HEK293 (cell line): Measurements from ENCODE around the gene MON2.

ENCODE experiments used
- CTCF ChIA-PET: fragments of 350-600 bp; formaldehyde crosslinking; extraction: SDS; loops from one replicate; lab custom pipeline; 2021; ENCODE audit warnings: antibody characterized with exemption; lab: Yijun Ruan, JAX
- POLR2A ChIA-PET: fragments of 300-600 bp; formaldehyde crosslinking; extraction: SDS; loops from one replicate; lab custom pipeline; 2020; ENCODE audit warnings: antibody characterized with exemption, inconsistent platforms; lab: Yijun Ruan, JAX
- H3K27ac ChIP-seq: fragments of 200-500 bp; sonication (Bioruptor generic); 2 replicates; pipeline ENCODE4 v1.5.1; 2014; ENCODE audit warnings: low read depth, low read length, control low read depth, inconsistent platforms; ENCODE audit errors: extremely low read depth
- H3K36me3 ChIP-seq, 2 experiments: fragments of 200-500 bp in 1 of 2; sonication (Bioruptor generic) in 1 of 2; 1 replicate in 1 of 2; 2 replicates in 1 of 2; pipeline ENCODE4 v1.5.1; 2014 to 2017; ENCODE audit warnings: inconsistent platforms in 2 of 2, low read length in 2 of 2; ENCODE audit not compliant: control insufficient read depth in 2 of 2, insufficient read depth in 1 of 2
- H3K4me1 ChIP-seq: fragments of 200-500 bp; sonication (Bioruptor generic); 2 replicates; pipeline ENCODE4 v1.5.1; 2014; ENCODE audit warnings: mild to moderate bottlenecking, low read length, inconsistent platforms; ENCODE audit not compliant: control insufficient read depth, insufficient read depth
- H3K4me3 ChIP-seq: 2 replicates; pipeline ENCODE4 v1.5.1; 2011; ENCODE audit warnings: low read depth, mild to moderate bottlenecking, control low read depth, low read length, moderate library complexity
- H3K9me3 ChIP-seq: fragments of 200-500 bp; sonication (Bioruptor generic); 2 replicates; pipeline ENCODE4 v1.5.1; 2014; ENCODE audit warnings: low read depth, low read length, inconsistent platforms; ENCODE audit not compliant: control insufficient read depth, insufficient read depth
- BCL11A ChIP-seq: fragments of 450-650 bp; formaldehyde crosslinking; IDR thresholded peaks from 2 replicates; pipeline ENCODE4 v1.5.1; 2016; ENCODE audit warnings: low read depth, missing biosample characterization, missing genetic modification characterization
- BCL11B ChIP-seq: fragments of 450-650 bp; formaldehyde crosslinking; IDR thresholded peaks from 2 replicates; pipeline ENCODE4 v1.5.1; 2016; ENCODE audit warnings: low read depth, missing biosample characterization, missing genetic modification characterization
- FEZF1 ChIP-seq: fragments of 450-650 bp; formaldehyde crosslinking; IDR thresholded peaks from 2 replicates; pipeline ENCODE4 v1.5.1; 2016; ENCODE audit warnings: missing biosample characterization, missing genetic modification characterization
- HOXA7 ChIP-seq: sonication (generic); formaldehyde crosslinking; IDR thresholded peaks from 2 replicates; pipeline ENCODE4 v1.8.1; 2022; ENCODE audit warnings: missing genetic modification reagents, borderline replicate concordance
- HOXD13 ChIP-seq: sonication (generic); formaldehyde crosslinking; IDR thresholded peaks from 2 replicates; pipeline ENCODE4 v1.8.0; 2022; ENCODE audit warnings: missing genetic modification reagents, borderline replicate concordance
- INSM2 ChIP-seq: fragments of 450-650 bp; formaldehyde crosslinking; IDR thresholded peaks from 2 replicates; pipeline ENCODE4 v1.5.1; 2016; ENCODE audit warnings: missing biosample characterization, missing genetic modification characterization
- OSR2 ChIP-seq: fragments of 450-650 bp; formaldehyde crosslinking; IDR thresholded peaks from 2 replicates; pipeline ENCODE4 v1.5.1; 2016; ENCODE audit warnings: missing biosample characterization, missing genetic modification characterization
- PBX3 ChIP-seq: sonication (generic); formaldehyde crosslinking; IDR thresholded peaks from 2 replicates; pipeline ENCODE4 v1.8.1; 2022; ENCODE audit warnings: mild to moderate bottlenecking, moderate library complexity, missing genetic modification reagents
- SETDB1 ChIP-seq: IDR thresholded peaks from one replicate; pipeline ENCODE4 v1.6.1; 2017; ENCODE audit warnings: mild to moderate bottlenecking, low read length, moderate library complexity, mixed read lengths; ENCODE audit not compliant: insufficient read length
- TSHZ1 ChIP-seq: fragments of 450-650 bp; formaldehyde crosslinking; IDR thresholded peaks from 2 replicates; pipeline ENCODE4 v1.5.1; 2016; ENCODE audit warnings: missing biosample characterization, missing genetic modification characterization, borderline replicate concordance
- ZBTB21 ChIP-seq: fragments of 450-650 bp; formaldehyde crosslinking; IDR thresholded peaks from 2 replicates; pipeline ENCODE4 v1.5.1; 2017; ENCODE audit warnings: missing biosample characterization, missing genetic modification characterization
- ZBTB6 ChIP-seq: fragments of 450-650 bp; formaldehyde crosslinking; IDR thresholded peaks from 2 replicates; pipeline ENCODE4 v1.5.1; 2017; ENCODE audit warnings: missing biosample characterization, missing genetic modification characterization
- ZFHX2 ChIP-seq: fragments of 450-650 bp; formaldehyde crosslinking; conservative IDR thresholded peaks from 2 replicates; pipeline ENCODE4 v1.5.1; 2016; ENCODE audit warnings: missing biosample characterization, missing genetic modification characterization
- ZIC2 ChIP-seq: fragments of 450-650 bp; formaldehyde crosslinking; IDR thresholded peaks from 2 replicates; pipeline ENCODE4 v1.5.1; 2016; ENCODE audit warnings: missing biosample characterization, missing genetic modification characterization
- ZNF132 ChIP-seq: fragments of 450-650 bp; formaldehyde crosslinking; IDR thresholded peaks from 2 replicates; pipeline ENCODE4 v1.5.1; 2017; ENCODE audit warnings: missing biosample characterization, missing genetic modification characterization, borderline replicate concordance
- ZNF24 ChIP-seq: fragments of 450-650 bp; formaldehyde crosslinking; IDR thresholded peaks from 2 replicates; pipeline ENCODE4 v1.5.1; 2016; ENCODE audit warnings: missing biosample characterization, missing genetic modification characterization
- ZNF292 ChIP-seq: fragments of 450-650 bp; formaldehyde crosslinking; IDR thresholded peaks from 2 replicates; pipeline ENCODE4 v1.5.1; 2016; ENCODE audit warnings: low read depth, missing biosample characterization, missing genetic modification characterization, borderline replicate concordance
- ZNF341 ChIP-seq: fragments of 450-650 bp; formaldehyde crosslinking; IDR thresholded peaks from 2 replicates; pipeline ENCODE4; 2016; ENCODE audit warnings: low read depth, missing biosample characterization, missing genetic modification characterization
- ZNF366 ChIP-seq: fragments of 450-650 bp; formaldehyde crosslinking; conservative IDR thresholded peaks from 2 replicates; pipeline ENCODE4 v1.5.1; 2016; ENCODE audit warnings: missing biosample characterization, missing genetic modification characterization
- ZNF404 ChIP-seq: fragments of 450-650 bp; formaldehyde crosslinking; IDR thresholded peaks from 2 replicates; pipeline ENCODE4 v1.5.1; 2017; ENCODE audit warnings: missing biosample characterization, missing genetic modification characterization
- ZNF416 ChIP-seq: fragments of 450-650 bp; formaldehyde crosslinking; IDR thresholded peaks from 2 replicates; pipeline ENCODE4 v1.5.1; 2016; ENCODE audit warnings: missing biosample characterization, missing genetic modification characterization
- ZNF501 ChIP-seq: fragments of 450-650 bp; formaldehyde crosslinking; IDR thresholded peaks from 2 replicates; pipeline ENCODE4 v1.5.1; 2016; ENCODE audit warnings: missing biosample characterization, missing genetic modification characterization
- ZNF544 ChIP-seq: fragments of 450-650 bp; formaldehyde crosslinking; IDR thresholded peaks from 2 replicates; pipeline ENCODE4 v1.5.0; 2017; ENCODE audit warnings: missing biosample characterization, missing genetic modification characterization
- ZNF558 ChIP-seq: fragments of 450-650 bp; formaldehyde crosslinking; IDR thresholded peaks from 2 replicates; pipeline ENCODE4 v1.5.1; 2016; ENCODE audit warnings: missing biosample characterization, missing genetic modification characterization
- ZNF580 ChIP-seq: fragments of 450-650 bp; formaldehyde crosslinking; IDR thresholded peaks from 2 replicates; pipeline ENCODE4 v1.5.1; 2016; ENCODE audit warnings: missing biosample characterization, missing genetic modification characterization
- ZNF654 ChIP-seq: fragments of 450-650 bp; formaldehyde crosslinking; IDR thresholded peaks from 2 replicates; pipeline ENCODE4 v1.5.1; 2016; ENCODE audit warnings: low read depth, missing biosample characterization, missing genetic modification characterization
- ZNF670 ChIP-seq: fragments of 450-650 bp; formaldehyde crosslinking; IDR thresholded peaks from 2 replicates; pipeline ENCODE4 v1.5.1; 2016; ENCODE audit warnings: missing biosample characterization, missing genetic modification characterization, low read depth
- ZNF692 ChIP-seq: fragments of 450-650 bp; formaldehyde crosslinking; IDR thresholded peaks from 2 replicates; pipeline ENCODE4 v1.5.1; 2016; ENCODE audit warnings: missing biosample characterization, missing genetic modification characterization
- ZSCAN23 ChIP-seq: fragments of 450-650 bp; formaldehyde crosslinking; IDR thresholded peaks from 2 replicates; pipeline ENCODE4 v1.5.1; 2016; ENCODE audit warnings: missing biosample characterization, missing genetic modification characterization
- ZXDB ChIP-seq: fragments of 450-650 bp; formaldehyde crosslinking; IDR thresholded peaks from 2 replicates; pipeline ENCODE4 v1.5.1; 2016; ENCODE audit warnings: missing biosample characterization, missing genetic modification characterization

MON2 gene

GRCh38 chr12:62426089-62426488, 40.5 kb upstream of the MON2 start:
- H3K4me3 ChIP-seq: no peak overlapping the region
- H3K27ac ChIP-seq: no peak overlapping the region
- no peaks in the 10 kb centered on the region for H3K4me1 ChIP-seq
- ChIA-PET POLR2A (no interaction called here), CTCF (interaction anchor here (1.9 kb wide), 1 partner anchor 11 kb away, joined by 18 read pairs; no protein-coding TSS in a partner anchor)
- no peaks in the 10 kb centered on the region for H3K36me3 ChIP-seq
- no peaks in the 10 kb centered on the region for H3K9me3 ChIP-seq
- 0 out of 2 replicates have a peak, but pooled peaks have one; percentile 25 for TF ChIP-seq ZNF692
- TF ChIP-seq HOXD13 (CRISPR knock-in tag): no peak
- TF ChIP-seq BCL11B (tag by site-specific recombination): no peak
- TF ChIP-seq ZIC2: no peak
- no peak for TF ChIP-seq ZFHX2 (tag by site-specific recombination)
- no peak for TF ChIP-seq ZNF292
- no peak for TF ChIP-seq ZBTB6 (tag by site-specific recombination)
- TF ChIP-seq ZSCAN23 (tag by site-specific recombination): no peak
- TF ChIP-seq PBX3 (CRISPR knock-in tag): no peak
- TF ChIP-seq ZBTB21: peak; percentile 43; the same call in 1 of the 2 replicates
- TF ChIP-seq OSR2: no peak
- TF ChIP-seq ZNF404 (tag by site-specific recombination): no peak
- peak; percentile 61 for TF ChIP-seq ZXDB (tag by site-specific recombination)
- 0 out of 2 replicates have a peak, but pooled peaks have one; percentile 45 for TF ChIP-seq ZNF24
- TF ChIP-seq ZNF132 (tag by site-specific recombination): no peak
- TF ChIP-seq ZNF544 (tag by site-specific recombination): no peak
- TF ChIP-seq ZNF654 (tag by site-specific recombination): no peak
- peak; percentile 55 for TF ChIP-seq ZNF558 (tag by site-specific recombination)
- no peak for TF ChIP-seq TSHZ1 (tag by site-specific recombination)
- TF ChIP-seq ZNF366 (tag by site-specific recombination): peak; percentile 52
- no peak for TF ChIP-seq INSM2
- no peak for TF ChIP-seq ZNF416 (tag by site-specific recombination)
- TF ChIP-seq BCL11A: no peak
- TF ChIP-seq FEZF1 (tag by site-specific recombination): peak; percentile 39; the same call in 1 of the 2 replicates
- no peak for TF ChIP-seq ZNF341 (tag by site-specific recombination)
- no peak for TF ChIP-seq ZNF501 (tag by site-specific recombination)
- TF ChIP-seq ZNF580 (tag by site-specific recombination): no peak
- no peak for TF ChIP-seq HOXA7 (CRISPR knock-in tag)
- no peak for TF ChIP-seq ZNF670 (tag by site-specific recombination)
- TF ChIP-seq SETDB1: peak; percentile 73
